ENCODE measurements around the gene NRBF2.

The NRBF2 gene

GRCh38 chr10:63173468-63174232, 40.5 kb downstream of the NRBF2 start:
- TF ChIP-seq CTCF (IDR thresholded peaks at IDR 0.05) = no peak
- Histone ChIP-seq H3K4me3 (no peak overlapping the region), H3K27ac (no peak overlapping the region)
- no peak for DNase-seq (ENCODE audit: low spot score)

- DNase-seq (ENCODE audit: low spot score) = no peak
- Histone ChIP-seq H3K4me3 (no peak overlapping the region), H3K27ac (no peak overlapping the region)
- no peak for TF ChIP-seq CTCF (IDR thresholded peaks at IDR 0.05)
These were observed 42.4 kb downstream of the NRBF2 start for GRCh38 chr10:63175534-63175933.

GRCh38 chr10:63192826-63193225, 59.7 kb downstream of the NRBF2 start:
- DNase-seq (ENCODE audit: low spot score) = no peak
- no peak overlapping the region for H3K4me3 ChIP-seq

GRCh38 chr10:63197344-63198092, 64.4 kb downstream of the NRBF2 start:
- H3K27ac ChIP-seq = no peak overlapping the region
- no peak overlapping the region for H3K4me3 ChIP-seq
- DNase-seq (ENCODE audit: low spot score) = no peak
- TF ChIP-seq CTCF (IDR thresholded peaks at IDR 0.05) = no peak

More at GRCh38 chr10:63192826-63193225, 59.7 kb downstream of the NRBF2 start:
- no peak for TF ChIP-seq CTCF (IDR thresholded peaks at IDR 0.05)
- H3K27ac ChIP-seq = no peak overlapping the region

- TF ChIP-seq CTCF (IDR thresholded peaks at IDR 0.05) = no peak
- no peak overlapping the region for H3K27ac ChIP-seq
- DNase-seq (ENCODE audit: low spot score) = no peak
- H3K4me3 ChIP-seq = no peak overlapping the region
These were observed 66.6 kb downstream of the NRBF2 start for GRCh38 chr10:63199716-63200115.

- DNase-seq (ENCODE audit: low spot score) = no peak
- Histone ChIP-seq H3K27ac (no peak overlapping the region), H3K4me3 (no peak overlapping the region)
- no peak for TF ChIP-seq CTCF (IDR thresholded peaks at IDR 0.05)
These were observed 67.3 kb downstream of the NRBF2 start for GRCh38 chr10:63200431-63200830.

GRCh38 chr10:63201118-63201517, 68.0 kb downstream of the NRBF2 start:
- Histone ChIP-seq H3K27ac (no peak overlapping the region), H3K4me3 (no peak overlapping the region)
- DNase-seq (ENCODE audit: low spot score) = no peak
- no peak for TF ChIP-seq CTCF (IDR thresholded peaks at IDR 0.05)
